RWPE1 (cell line): ENCODE measurements around the gene QSOX2.

Source experiments
- CTCF ChIA-PET: fragments of 350-600 bp; sonication (Branson Sonifier 250); formaldehyde crosslinking; extraction: SDS; loops from one replicate; lab custom pipeline; 2021; lab: Yijun Ruan, JAX
- POLR2A ChIA-PET: fragments of 400-600 bp; formaldehyde crosslinking; extraction: SDS; loops from one replicate; lab custom pipeline; 2020; ENCODE audit warnings: antibody characterized with exemption; ENCODE audit not compliant: low non-redundant PET; lab: Yijun Ruan, JAX
- DNase-seq: peaks from one replicate; pipeline ENCODE4 v3.0.0; 2012; ENCODE audit warnings: low spot score
- H3K27ac ChIP-seq: fragments of 450-650 bp; 2 replicates; pipeline ENCODE4 v1.5.1; 2017
- CTCF ChIP-seq: fragments of 450-650 bp; conservative IDR thresholded peaks from 2 replicates; pipeline ENCODE4 v1.5.1; 2017; ENCODE audit warnings: low read depth, mild to moderate bottlenecking

The QSOX2 gene

GRCh38 chr9:136245219-136246150, at the start of gene QSOX2:
QSOX2 (minus strand) TSS chr9:136245812; CDS start chr9:136245803, 9 bp downstream.
- TF ChIP-seq CTCF = no peak
- peak; percentile 92 for DNase-seq
- peak within 1 kb of the TSS; percentile 64 for H3K27ac ChIP-seq
- ChIA-PET CTCF (interaction anchor here (0.6 to 0.7 kb wide), 4 partner anchors 39 to 129 kb away, joined by 3 to 10 read pairs (median 7); no protein-coding TSS in a partner anchor), POLR2A (no interaction called here)

GRCh38 chr9:136295055-136295454, 49.4 kb upstream of the QSOX2 start:
- CTCF ChIA-PET = no interaction called here
- no peak for TF ChIP-seq CTCF
- no peak overlapping the region for H3K27ac ChIP-seq
- DNase-seq = no peak
- POLR2A ChIA-PET = no interaction called here

- CTCF ChIA-PET = interaction anchor here (0.6 kb wide), 1 partner anchor 237 kb away, joined by 4 read pairs; no protein-coding TSS in a partner anchor
- no peak for DNase-seq
- no peak for TF ChIP-seq CTCF
- no peak overlapping the region for H3K27ac ChIP-seq
- POLR2A ChIA-PET = no interaction called here
These were observed 48.8 kb upstream of the QSOX2 start for GRCh38 chr9:136294437-136294836.

GRCh38 chr9:136293476-136294077, 48.0 kb upstream of the QSOX2 start:
- no peak for DNase-seq
- ChIA-PET POLR2A (no interaction called here), CTCF (no interaction called here)
- H3K27ac ChIP-seq = peak overlapping the region; percentile 16; the same call in 1 of the 2 replicates
- TF ChIP-seq CTCF = no peak

GRCh38 chr9:136292591-136293448, 47.2 kb upstream of the QSOX2 start:
- POLR2A ChIA-PET = no interaction called here
- no peak for TF ChIP-seq CTCF
- CTCF ChIA-PET = interaction anchor here (0.9 kb wide), 1 partner anchor 16 kb away, joined by 3 read pairs; no protein-coding TSS in a partner anchor
- peak overlapping the region; percentile 37 for H3K27ac ChIP-seq
- DNase-seq = no peak

- peak overlapping the region; percentile 37 for H3K27ac ChIP-seq
- CTCF ChIA-PET = interaction anchor here (0.6 to 0.9 kb wide), 2 partner anchors 15 to 165 kb away, joined by 3 read pairs; no protein-coding TSS in a partner anchor
- DNase-seq = no peak
- no peak for TF ChIP-seq CTCF
- POLR2A ChIA-PET = no interaction called here
These were observed 46.5 kb upstream of the QSOX2 start for GRCh38 chr9:136292026-136292538.
